RCC 7860 (cell line): ENCODE data around the gene SPOP.

Experiments used
- DNase-seq: peaks from one replicate; pipeline ENCODE4 v3.0.0-alpha.2; 2015; ENCODE audit warnings: low spot score
- FAIRE-seq: peaks from 2 replicates; lab custom pipeline; 2012; peaks lifted over from hg19 to GRCh38; lab: Jason Lieb, UNC

SPOP gene

DNA sequence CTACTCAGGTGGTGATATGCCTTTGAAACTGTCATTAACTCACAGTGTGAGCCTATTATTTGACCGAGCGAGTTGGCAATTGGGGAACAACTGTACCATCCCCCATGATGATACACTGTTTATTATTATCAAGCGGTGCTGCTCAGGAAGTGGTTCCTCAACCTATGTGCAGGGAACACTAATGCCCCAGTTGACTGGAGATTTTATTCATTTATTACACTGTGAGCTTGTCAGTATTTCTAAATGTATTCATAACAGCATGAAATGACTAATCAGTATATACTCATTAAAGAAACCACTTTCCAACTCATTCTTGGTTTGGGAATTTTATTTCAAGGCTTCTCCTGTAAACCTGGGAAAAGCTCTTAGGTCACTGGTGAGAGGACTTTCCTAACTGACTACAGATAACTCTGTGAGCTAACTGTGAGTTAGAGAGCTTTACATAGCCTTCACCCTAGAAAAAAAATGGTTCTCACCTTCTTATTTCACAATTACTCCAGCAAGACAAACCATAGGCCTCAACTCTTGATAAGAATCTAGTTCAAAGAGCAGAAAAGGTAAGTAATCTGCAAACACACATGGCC, 59.8 kb downstream of the SPOP start:
- FAIRE-seq, result no peak
- no peak for DNase-seq

DNA sequence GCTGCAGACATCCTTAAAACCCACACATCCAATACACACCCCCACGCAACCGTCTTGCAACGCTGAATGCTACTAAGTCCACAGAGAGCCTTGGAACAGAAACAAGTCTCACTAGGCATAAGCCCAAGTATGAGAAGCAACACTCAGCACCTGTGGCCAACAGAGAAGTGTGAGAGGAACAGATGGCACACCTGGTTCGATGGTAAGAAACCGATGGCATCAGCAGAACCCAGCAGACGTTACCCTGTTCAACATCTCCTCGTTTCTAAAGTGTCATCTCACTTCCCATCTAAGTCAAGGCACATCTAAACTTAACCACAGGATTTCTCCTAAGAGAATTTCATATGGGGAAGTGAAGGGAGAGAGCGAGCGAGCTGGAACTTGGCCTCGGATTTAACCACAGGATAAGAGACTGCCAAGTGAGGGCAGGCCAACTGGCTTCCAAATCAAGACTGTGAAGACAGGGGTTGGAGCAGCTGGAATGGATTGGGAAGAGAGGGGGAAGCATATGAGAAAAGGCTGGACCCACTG, 61.2 kb downstream of the SPOP start:
- FAIRE-seq, result no peak
- no peak for DNase-seq

DNA sequence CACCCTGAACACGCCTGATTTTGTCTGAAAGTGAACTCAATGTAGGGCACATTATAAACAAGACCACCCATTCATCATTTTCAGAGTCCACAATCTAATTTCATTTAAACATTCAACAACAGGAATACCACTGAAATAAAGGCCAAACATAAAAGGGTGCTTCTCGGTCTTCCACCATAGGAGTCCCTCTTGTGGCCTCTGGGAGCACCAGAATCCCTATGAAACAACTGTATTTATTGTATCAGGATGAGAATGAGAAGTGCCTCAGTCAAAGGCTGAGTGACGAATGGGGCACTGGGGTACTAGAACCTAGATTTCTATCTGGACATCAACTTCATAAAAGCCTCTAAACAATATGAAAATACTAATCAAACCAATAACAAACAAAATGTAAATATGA, 61.8 kb downstream of the SPOP start:
- DNase-seq (no peak), FAIRE-seq (no peak)

DNA sequence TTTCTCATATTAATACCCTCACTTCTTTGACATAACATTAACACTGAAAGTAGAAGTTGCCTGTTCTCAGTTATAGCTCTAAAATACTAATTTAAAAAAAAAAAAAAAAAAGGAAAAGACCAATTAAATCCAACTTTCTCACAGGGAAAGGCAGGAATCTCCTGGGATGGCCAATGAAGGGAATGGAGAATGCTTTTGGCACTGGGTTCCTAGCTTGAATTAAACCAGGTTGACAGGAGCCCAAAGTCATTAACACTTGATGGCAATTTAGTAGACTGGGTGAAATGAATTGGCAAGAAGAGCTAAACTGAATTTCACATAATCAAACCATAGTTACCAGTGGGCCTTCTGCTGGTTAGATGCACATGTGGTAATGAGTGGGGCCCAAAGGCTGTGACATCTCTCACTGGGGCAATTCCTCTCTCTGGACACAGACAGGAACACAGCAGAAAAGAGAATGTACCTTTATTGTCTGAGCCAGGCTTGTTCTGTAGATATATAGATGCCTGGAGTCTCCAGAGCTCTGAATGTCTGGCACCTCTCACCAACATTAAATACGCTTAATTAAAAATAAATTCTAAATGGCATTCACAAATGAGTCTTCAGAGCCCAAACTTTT, 64.6 kb downstream of the SPOP start:
- FAIRE-seq (no peak), DNase-seq (no peak)

DNA sequence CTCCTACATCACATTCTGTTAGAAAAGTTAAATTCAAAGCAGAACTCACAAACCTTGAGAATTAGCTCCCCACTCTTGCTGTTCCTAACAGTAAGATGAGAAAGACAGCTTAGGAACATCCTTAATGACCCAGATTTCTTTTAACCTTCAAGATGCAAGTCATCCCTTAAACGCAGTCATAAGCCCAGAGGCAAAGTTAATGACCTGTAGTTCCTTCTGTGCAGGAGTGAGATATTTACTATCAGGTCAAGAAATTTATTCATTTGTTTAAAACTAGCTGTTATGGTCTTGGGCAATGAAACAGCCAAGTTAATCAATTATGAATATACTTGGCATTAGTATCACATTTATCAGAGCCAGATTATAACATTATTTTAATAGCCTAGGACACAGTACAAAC, 65.2 kb downstream of the SPOP start:
- FAIRE-seq, result peak; percentile 76
- no peak for DNase-seq

DNA sequence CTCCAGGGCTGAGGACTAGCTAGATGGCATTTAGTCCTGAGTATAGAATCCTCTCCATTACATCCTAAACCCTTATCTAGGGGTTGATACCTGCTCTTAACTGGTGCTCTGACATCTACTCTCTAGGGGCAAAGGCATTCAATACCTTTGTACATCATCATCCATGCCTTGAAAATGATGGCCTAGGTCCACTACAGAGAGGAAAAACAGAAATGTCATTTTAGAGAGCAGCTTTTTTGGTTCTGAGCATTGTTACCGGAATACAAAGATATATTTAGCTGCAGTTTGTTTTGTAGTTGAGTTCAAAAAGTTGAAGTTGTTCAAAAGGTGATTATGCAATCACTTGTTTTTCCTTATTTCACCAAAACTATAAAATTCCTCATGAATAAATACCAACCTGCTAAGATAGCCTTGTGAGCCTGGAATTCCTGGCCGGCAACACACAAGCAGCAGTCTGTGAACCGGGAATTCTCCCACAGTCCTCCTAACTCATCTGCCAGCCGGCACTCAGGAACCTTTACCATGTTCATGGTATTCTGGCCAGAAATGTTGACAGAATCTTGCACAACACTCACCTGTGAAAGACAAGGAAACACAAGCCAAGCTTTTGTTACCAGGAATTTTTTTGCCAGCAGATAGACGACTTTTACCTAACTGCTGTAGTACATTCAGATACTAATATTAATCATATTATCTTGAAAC, 66.9 kb downstream of the SPOP start:
- FAIRE-seq (no peak), DNase-seq (no peak)

DNA sequence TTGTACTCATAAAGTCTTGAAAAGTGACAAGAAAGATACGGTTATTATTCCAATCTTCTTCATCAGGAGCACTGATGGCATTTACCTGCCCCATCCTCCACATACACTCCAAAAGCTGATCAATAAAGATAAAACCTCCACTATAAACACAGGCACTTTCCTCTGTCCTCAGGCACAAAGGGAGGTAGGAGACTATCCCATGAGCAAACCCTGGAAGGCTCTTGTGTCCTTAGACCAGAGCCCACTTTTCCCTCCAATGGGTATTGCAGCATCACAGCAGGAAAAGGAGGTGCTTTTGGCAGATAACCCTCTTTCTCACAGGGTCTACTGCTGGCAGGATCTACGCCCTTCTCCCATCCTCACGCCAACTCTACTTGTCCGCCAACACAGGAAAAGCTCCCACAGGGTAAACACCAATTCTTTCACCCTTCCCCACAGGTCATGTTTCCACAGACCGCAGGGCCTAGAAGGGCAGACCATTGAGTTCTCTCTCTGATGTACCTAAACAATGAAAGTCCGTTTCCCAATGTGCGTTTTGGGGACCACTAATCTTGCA, 73.5 kb downstream of the SPOP start:
- FAIRE-seq, result no peak
- DNase-seq, result no peak

DNA sequence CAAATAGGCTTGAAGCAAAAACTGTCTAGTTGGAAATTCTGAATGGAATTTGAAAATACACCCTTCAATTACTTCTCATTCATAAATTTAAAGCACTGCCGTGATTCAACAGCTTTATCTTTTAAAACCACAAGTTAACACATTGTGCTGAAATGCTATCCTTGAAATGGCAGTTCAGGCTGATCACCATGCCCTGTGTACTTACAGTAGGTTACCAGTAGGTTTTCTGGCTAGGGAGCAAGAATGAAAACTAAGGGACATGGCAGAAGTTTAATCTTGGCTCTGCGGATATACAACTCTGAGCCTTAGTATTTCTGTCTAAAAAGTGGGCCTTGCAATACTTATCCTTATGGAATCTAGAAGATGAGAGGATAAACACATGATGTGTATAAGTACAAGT, 74.2 kb downstream of the SPOP start:
- no peak for DNase-seq
- no peak for FAIRE-seq

DNA sequence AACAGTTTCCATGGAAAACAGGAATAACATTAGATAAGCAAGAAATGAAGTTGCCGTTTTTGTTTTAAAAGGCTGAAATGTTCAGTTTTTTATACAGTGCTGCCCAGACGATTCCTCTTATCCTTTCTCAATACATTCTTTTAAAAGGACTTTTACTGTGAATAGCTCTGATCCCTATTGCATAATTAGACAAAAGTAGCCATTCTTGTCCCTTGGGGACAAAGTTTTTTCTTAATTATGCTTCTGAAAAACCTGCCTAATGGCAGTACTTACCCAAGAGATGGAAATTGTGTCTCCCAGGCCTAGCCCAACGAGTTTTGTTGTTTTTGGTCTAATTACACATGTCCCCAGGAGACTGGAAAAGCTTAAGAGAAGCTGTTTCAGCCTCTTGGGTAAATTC, 74.7 kb downstream of the SPOP start:
- no peak for DNase-seq
- FAIRE-seq, result no peak

DNA sequence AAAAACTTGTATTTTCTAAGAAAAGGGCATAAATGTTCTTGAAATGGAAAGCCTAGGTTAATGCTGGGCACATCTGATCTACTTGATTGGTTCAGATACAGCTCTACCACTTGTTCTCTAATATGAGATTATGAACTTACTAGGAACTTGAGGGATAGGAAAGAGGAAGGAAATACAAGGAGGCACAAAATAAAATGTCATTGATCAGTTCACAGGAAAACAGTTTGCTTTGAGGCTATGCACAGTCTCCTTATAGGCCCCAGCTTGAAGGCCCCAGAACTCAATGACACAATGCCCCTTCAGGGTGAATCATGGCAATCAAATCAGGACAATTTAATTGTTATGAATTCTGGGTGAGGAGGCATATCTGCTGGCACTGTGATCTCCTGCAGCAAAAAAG, 75.1 kb downstream of the SPOP start:
- no peak for FAIRE-seq
- no peak for DNase-seq

DNA sequence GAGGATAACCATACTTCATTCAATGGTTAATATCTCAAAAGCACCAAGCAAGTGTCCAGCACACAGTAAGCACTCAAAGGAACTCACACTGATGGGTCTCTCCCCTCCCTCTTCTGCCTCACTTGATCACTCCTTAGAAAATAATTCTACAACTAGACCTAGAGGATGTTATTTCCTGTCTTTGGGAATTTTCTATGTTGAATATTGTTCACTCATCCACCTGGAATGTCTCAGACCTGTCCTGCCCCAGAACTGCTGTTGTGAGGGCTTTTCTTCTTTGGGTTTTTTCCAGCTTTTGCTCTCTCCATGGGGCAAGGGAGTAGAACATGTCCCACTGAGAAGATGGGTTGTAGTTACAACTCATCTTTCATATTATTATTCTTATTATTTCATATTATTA, 76.9 kb downstream of the SPOP start:
- FAIRE-seq (no peak), DNase-seq (no peak)

DNA sequence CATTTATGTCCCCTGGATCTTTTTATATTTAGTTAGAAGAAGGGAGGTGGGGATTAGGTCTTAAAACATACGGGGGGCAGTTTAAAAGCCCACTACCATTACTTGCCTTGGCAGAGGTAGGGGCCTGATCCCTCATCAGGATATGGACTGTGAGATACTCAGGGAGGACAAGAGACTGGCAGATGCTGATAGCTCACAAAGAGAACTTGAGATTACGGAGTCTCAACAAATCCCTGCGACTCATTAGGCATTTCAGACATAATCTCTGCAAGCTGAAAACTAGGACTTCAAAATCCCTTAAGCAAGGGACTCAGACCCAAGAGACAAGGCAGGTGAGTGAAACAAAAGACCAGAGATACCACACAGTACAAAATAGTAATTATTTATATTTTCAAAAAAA, 79.0 kb downstream of the SPOP start:
- no peak for FAIRE-seq

DNA sequence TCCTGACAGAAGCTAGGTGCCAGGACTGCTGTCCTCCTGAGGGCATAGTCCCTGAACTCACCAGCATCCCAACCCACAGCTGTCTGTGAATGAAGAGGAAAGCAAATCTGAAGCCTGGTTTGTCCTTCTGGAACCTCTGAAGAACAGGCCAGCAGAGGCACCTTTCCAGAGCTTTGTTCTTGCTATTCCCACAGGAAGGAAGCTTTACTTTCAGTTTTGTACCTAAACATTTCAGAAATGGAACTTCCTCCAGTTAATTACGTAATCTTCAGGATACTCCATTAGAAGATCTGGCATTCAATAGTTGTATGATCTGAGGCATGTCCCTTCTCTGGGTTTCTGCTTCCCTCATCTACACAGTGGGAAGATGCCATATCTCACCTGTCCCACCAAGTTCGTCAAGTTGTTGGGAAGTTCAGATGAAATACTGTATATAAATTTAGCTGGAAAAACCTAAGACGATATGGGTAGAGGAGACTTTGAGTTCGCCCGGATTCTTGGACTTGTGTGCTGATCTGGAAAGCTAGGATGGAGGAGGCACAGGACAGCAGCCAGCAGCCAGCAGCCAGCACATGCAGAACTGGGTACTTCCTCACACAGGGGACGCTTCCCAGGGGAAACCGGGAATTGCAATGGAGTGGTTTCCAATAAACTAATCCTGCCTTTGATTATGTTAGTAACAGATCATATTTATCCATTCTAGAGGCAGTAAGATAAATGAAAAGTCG, 79.8 kb downstream of the SPOP start:
- no peak for FAIRE-seq

More for the DNA sequence above, 79.0 kb downstream of the SPOP start:
- no peak for DNase-seq

DNA sequence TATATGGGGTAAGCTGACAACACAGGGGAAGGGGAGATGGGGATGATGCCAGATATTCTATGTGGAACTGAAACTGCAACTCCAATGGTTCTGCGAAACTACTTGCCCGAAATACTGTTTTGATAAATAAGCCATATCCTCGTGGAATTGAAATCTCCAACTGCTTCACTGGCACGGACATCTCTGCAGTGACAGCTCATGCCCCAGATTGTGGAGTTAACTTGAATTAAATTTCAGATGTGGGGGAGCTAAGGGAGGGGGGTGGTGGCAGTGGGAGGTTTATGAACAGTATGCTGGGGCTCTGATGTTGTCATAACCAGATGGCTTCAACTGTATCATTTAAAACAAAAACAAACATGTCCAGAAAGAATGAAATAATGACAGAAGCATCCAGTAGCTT, 80.5 kb downstream of the SPOP start:
- FAIRE-seq (no peak), DNase-seq (no peak)

More for the DNA sequence above, 79.8 kb downstream of the SPOP start:
- DNase-seq, result no peak

DNA sequence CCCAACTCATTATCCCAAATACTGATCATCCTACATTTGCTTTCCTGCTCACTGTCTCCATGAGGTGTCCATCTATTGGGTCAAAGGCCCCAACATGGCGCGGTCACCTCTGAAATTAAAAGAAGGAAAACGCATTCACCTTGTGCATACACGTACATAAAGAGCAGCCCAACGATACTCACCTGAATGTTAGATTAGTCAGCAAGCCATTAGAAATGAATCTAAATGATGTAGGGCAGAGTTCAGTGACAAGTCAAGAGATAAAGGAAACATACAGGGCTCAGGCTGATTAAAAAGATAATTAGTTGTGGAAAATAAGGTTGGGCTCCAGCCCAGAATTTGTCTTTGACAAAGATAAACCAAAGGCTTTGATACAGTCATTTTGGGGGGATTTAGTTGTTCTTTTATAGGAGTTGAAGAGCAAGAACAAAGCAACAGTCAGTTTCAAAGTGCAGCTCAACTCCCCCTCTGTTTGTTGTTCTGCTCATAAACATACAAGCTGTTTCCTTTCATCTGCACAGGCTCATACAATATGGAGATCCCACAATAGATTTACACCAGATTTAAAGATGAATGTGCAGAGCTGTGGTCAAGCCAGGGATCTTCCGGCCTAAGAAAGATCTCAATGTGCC, 81.2 kb downstream of the SPOP start:
- DNase-seq, result no peak
- no peak for FAIRE-seq

DNA sequence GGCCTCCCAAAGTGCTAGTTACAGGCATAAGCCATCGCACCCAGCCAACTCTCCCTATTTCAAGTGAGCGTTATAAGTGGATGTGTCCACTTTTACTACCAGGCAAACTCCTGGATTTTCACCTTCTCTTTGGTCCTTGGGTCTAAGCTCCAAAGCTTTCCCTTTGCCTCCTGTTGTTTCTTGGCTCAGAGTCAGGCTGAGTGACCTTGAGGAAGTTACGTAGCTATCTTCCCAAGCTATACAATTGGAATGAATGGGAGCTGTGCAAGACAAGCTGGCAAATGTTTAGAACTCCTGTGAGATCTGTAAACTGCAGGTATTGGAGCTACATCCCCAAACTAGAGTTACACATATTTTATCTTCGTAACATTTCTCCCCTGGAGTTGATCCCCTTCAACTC, 81.9 kb downstream of the SPOP start:
- DNase-seq (no peak), FAIRE-seq (no peak)

DNA sequence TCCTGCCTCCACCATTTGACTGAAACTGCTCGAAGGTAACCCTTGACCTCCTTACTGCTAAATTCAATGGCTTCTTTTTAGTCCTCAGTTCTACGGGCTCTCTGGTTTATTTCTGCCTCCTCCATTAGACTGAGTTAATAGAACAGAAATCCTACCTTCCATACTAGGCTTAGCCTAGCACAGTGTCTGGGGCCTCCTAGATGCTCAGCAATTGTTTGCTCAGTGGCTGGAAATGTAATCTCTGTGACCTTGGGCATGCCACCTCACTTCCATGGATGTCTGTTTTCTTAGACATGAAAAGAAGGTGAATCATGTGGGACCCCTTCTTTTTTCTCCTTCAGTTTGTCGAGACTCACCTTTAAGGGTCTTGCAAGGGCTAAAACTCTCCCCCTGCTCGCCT, 82.6 kb downstream of the SPOP start:
- no peak for DNase-seq
- FAIRE-seq, result no peak

DNA sequence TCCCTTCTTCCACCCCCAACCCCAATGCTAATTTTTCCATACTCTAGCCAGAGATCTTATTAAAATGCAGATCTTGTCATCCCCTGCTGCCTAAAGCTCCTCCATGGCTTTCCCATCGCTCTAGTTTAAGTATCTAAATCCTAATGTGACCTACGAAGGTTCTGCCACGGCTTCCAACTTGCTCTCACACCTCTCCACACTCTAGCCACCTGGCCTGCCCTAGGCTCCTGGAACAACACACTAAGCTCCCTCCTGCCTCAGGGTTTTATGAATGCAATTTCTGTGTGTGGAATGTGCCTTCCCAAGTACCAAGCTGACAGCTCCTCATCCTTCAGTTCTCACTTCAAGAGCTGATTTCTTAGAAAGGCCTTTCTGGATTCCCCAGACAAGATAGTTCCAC, 85.6 kb downstream of the SPOP start:
- FAIRE-seq (no peak), DNase-seq (no peak)

DNA sequence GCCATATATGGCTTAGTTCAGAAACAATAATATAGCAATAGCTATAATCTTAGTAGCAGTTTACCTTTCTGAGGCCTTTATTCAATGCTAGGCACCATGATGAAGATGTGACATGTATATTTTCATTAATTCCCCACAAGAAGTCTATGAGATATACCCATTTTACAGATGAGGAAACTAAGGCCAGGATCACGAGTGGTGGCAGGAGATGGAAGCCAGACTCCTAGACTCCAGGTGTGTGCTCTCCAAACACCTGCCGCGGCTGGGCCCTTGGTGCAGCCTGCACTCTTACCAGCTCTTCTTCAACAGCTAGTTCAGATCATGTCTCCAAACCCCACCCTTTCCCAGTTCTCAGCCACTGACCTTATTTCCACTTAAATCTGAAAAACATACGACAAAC, 87.0 kb downstream of the SPOP start:
- DNase-seq (no peak), FAIRE-seq (no peak)

DNA sequence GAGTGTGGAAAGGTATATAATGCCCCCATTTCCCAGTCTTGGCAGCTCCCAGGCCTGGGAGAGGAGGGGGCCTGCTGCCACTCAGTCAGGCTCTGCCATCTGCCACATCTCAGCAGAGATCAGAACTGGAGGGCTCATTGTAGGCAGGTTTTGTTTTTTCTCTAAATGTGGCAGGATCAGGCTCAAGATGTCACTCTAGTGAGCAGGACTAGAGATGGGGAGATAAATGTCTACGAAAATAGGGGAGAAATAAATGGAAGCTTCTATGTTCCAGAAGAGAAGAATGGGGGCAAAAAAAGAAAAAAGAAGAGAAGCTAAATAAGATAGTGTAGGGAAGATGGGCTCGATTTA, 88.3 kb downstream of the SPOP start:
- DNase-seq (no peak), FAIRE-seq (no peak)
